Activated naive CD4-positive, alpha-beta T cell treated with anti-CD3 and anti-CD28 coated beads, Interleukin-2, amount 50 U/mL, for 16 hours (primary cell): ENCODE results near the gene ANXA11.

Experiments
- DNase-seq: peaks from one replicate; pipeline ENCODE4 v3.0.0-alpha.2; 2020

The ANXA11 gene

DNA sequence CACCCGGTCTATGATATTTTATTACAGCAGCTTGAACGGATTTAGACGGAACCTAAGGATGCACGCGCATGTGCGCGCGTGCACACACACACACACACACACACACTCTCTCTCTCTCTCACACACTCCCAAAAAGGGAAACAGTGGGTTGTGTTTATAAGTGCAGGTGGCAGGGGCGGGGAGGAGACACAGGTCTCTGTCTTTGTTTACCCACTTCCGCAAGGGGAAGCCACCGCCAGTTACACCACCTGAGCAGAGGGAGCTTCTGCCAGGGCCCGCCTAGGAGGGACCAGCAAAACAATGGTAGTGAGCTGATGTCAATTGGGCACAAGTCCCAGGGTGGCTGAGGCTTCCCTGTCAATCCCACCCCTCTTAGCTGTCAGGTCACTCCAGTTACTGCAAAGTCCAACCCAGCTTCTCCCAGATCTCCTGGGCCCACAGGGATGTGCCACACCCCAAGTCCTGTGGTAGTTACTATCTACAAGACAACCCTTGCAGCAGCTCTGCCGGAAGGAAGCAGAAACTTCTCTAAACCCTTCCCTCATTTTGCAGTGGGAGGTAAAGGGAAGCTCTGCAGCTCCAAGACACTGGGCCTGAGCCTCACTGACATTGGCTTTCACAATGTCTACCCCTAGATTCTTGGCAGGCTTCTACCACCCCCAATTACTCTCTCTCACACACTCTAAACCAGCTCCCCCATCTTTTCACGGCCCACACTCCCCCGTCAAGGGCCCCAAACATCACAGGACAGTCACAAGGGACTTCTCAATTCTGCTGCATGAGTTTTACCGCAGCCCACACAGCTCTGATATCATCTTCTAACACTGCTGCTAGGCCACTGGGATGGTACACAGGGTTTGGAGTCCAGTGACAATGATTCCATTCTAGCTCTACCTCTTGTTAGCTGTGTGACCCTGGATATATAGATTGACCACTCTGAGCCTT lies 17.6 kb downstream of the ANXA11 start:
- peak; percentile 57 for DNase-seq

GRCh38 chr10:80187060-80187459 lies 18.3 kb downstream of the ANXA11 start:
- DNase-seq = no peak

- DNase-seq = peak; percentile 45
Observed at GRCh38 chr10:80186364-80187012, 18.8 kb downstream of the ANXA11 start.

DNA sequence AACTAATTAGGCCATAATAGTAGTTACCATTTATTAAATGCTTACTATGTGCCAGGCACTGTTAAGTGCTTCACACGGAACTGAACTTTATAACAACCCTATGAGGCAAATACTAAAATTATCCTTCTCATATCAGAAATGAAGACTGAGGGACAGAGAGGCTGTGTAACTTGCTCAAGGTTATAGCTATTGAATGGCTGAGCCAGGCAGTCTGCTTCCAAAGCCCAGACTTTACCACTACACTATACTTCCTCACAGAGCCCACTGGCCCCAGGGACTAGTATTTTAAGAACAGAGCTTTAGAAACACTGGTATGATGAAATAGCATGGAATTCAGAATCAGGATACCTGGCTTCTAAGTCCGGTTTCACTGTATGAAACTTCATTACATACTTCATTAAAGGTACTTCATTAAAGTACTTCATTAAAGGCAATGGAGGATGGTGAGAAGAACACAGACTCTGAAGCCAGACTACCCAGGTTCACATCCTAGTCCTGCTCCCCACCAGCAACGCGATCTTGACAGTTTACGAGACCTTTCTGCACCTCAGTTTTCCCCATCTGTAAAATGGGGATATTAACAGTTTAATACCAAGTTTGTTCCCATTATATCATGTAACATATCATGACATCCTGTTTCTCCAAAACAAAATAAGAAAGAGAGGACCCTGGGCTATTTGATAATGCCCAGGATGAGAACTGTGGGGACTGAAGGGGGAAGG lies 19.6 kb downstream of the ANXA11 start:
- DNase-seq = no peak

- no peak for DNase-seq
Observed at GRCh38 chr10:80184291-80184690, 21.0 kb downstream of the ANXA11 start.

DNA sequence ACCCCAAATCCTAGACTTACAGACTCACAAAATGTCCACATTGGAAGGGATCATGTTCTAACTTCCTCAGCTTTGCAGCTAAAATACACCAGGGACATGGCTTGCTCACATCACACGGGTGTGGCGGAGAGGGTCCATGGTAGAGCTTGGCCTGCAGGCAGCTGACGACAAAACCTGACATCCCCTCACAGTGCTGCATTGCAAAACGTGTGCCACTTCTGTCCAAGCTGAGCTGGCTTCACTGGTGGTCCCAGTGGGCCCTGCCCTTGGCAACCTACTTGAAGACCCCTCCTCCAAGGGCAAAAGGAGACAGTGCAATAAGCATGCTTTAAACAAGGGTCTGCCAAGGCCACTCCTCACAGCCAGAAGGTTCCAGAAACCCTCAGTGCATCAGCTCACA lies 21.9 kb downstream of the ANXA11 start:
- DNase-seq = no peak

- DNase-seq = no peak
Observed at GRCh38 chr10:80182986-80183385, 22.4 kb downstream of the ANXA11 start.

- DNase-seq = no peak
Observed at GRCh38 chr10:80177781-80178636, 27.3 kb downstream of the ANXA11 start.

- no peak for DNase-seq
Observed at GRCh38 chr10:80176526-80176925, 28.8 kb downstream of the ANXA11 start.

DNA sequence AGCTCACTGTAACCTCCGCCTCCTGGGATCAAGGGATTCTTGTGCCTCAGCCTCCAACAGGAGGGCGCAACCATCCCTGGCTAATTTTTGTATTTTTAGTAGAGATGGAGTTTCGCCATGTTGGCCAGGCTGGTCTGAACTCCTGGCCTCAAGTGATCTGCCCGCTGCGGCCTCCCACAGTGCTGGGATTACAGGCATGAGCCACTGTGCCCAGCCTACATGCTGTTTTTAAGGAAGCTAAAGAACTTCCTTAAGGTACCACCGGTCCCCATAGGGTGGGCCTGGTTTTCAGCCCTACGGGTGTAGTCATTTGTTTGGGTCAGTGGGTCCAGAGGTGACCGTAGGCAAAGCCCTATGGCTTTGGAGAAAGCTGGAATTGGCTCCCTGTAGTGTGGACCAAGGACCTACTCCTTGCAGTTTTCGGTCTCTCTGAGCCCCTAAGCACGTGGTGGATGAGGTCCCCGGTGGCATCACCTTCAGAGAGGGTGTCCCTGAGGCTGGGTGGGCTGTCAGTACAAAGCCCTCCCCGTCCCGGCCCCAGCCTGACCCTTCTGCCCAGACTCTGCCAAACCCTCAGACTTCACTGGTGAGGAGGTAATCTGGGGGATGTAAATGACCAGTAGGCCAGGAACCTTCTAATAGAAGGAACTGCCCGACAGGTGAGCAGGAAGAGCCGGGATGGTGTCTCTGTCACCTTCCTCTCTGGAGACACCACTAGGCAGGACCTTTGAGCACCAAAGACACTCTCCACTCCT lies 30.5 kb downstream of the ANXA11 start:
- DNase-seq = no peak

DNA sequence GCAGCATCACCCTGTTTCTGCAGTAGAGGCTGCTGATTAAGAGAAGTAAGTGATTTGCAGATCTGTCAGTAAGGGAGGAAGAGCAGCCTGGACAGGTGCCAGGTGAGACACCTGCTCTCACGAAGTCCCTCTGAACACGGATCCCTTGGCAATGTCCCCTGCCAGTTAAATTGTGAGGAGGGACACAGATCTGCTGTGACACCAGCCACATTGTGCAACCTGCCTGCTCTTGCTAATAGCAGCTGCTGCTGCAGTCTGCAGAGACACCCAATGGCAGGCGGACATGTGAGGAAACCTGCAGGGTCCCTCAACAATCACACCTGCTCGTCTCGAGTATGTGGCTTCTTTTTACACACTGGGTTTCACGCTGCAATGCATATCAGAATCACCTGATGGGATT lies 31.9 kb downstream of the ANXA11 start:
- no peak for DNase-seq

DNA sequence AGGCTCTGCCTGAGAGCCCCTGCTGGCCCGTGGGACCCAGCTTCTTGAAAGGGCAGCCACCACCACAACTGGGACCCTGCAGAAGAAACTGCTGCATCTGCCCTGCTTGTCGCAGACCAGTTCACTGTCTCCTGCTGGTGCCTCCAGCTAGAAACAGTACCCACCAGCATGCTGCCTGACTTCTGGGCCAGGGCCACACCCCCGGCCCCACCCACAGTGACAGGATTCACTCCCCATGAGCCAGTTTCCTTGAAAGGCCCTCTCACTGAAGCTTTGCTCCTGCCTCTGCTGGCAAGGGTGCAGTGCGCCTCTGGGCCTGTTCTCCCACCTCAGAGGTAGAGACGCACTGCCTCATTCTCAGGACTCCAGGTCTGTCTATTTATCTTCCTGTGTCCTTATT lies 32.4 kb downstream of the ANXA11 start:
- no peak for DNase-seq

GRCh38 chr10:80171248-80171660 lies 34.1 kb downstream of the ANXA11 start:
- no peak for DNase-seq

DNA sequence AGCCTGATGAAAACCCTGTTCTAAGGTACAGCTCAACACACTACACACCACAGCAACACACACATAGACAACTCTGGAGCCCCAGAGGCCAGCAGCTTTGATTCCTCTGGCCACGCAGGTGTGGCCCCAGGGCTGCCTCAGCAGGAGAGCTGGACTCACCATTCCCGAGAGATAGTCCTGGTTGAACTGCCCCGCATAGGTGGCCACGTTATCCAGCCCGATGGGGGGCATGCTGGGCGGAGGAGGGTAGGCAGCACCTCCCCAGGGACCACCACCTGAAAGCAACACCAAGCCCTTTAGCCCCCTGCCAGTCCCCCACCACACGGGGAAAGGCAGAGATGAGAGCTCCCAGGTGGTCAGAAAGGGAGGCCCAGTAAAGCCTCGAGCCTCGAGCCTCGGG lies 34.7 kb downstream of the ANXA11 start:
- DNase-seq = no peak

GRCh38 chr10:80170026-80170425 lies 35.3 kb downstream of the ANXA11 start:
- DNase-seq = no peak

DNA sequence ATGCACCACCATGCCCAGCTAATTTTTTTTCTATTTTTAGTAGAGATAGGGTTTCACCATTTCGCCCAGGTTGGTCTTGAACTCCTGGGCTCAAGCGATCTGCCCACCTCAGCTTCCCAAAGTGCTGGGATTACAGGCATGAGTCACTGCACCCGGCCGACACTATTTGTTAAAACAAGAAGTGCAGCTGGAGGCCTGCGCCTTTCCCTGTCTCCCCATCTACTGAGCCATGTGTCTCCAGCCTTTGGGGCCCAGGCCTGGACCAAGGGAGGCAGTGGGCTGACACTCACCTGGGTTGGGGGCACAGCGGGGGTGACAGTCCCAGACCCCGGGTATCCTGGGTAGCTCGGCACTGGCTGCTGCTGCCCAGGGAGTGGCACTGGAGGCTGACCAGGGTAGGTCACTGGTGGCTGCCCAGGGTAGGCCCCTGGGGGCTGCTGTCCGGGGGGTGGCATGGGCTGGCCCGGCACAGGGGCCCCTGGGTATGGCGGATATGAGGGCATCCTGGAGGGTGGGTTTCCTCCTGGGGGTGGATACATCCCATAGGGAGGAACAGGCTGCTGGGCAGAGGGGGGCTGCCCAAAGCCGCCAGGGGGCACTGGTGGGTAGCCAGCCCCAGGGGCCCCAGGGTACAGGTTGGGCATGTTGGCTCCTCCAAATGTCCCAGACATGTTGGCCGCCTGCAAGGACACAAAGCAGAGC lies 36.5 kb downstream of the ANXA11 start:
- no peak for DNase-seq

DNA sequence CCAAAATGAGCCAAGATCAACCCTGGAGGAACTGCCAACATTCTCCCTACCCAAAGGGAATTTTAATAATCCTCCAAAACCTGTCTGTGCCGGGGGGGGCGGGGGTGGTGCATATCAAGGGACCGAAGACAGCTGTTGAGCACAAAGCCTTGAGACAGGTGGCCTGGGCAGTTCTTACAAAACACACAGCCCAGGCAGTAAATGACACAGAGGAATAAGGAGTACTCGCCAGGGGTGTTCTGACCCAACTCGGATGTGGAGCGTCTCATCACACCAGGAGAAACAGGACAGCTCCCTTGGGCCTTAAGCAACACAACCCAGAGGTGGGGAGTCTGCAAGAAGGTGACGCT lies 37.2 kb downstream of the ANXA11 start:
- DNase-seq = no peak

GRCh38 chr10:80167471-80168161 lies 37.7 kb downstream of the ANXA11 start:
- DNase-seq = no peak

- DNase-seq = no peak
Observed at GRCh38 chr10:80166581-80167470, 38.5 kb downstream of the ANXA11 start.

DNA sequence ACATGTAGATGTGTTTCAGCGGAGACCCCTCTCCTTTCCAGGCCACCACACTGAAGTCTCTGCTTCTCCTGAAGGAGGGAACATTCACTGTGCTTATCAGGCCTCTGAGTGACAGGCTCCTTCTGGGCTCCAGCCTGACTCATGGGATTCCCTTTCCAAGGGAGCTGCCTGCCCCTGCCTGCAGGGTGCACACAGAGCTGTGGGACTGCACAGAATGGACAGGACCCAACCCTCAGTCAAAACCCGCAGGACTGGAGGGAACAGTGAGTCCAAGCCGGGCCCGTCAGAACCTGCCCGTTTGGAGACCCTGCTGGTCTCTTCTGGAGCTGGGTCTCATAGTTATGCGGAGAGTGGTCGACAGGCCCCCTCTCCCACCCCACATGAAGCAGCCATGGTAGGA lies 40.2 kb downstream of the ANXA11 start:
- DNase-seq = no peak
